ENCODE results near the gene B9D1. TPM values are rescaled to one million over a fixed set of nuclear protein-coding genes. Genes with fewer than 3 reads are reported as not detected.

B9D1 gene
- total RNA-seq, 1 donor from 2014 or later, result 22.6 TPM

- no peak for DNase-seq (ENCODE audit: extremely low read depth, low read depth, low spot score)
Observed at GRCh38 chr17:19341641-19342610, 20.6 kb downstream of the B9D1 start.

GRCh38 chr17:19341211-19341631 is 21.3 kb downstream of the B9D1 start:
- no peak for DNase-seq (ENCODE audit: extremely low read depth, low read depth, low spot score)

DNA sequence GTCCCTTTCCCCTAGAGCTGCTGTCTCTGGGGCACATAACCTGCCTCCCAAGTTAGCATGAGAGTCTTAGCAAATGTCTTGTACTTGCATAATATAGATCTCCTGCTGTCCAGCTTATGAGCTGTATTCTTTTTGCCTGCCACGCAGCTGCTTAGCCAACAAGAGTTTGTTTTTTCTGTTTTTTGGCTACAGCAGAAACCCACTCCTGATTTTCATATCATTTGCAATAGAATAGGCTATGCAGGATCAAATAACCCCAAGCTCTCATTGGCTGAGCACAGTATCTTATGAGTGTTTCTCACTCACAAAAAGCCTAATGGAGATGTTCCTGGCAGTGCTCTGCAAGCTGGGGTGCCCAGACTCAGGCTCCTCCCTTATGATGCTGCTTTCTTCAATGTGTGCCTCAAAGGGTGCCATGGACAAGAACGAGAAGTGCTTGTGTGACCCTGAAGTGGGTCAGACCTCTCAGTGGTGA is 23.1 kb downstream of the B9D1 start:
- no peak for DNase-seq (ENCODE audit: extremely low read depth, low read depth, low spot score)

DNA sequence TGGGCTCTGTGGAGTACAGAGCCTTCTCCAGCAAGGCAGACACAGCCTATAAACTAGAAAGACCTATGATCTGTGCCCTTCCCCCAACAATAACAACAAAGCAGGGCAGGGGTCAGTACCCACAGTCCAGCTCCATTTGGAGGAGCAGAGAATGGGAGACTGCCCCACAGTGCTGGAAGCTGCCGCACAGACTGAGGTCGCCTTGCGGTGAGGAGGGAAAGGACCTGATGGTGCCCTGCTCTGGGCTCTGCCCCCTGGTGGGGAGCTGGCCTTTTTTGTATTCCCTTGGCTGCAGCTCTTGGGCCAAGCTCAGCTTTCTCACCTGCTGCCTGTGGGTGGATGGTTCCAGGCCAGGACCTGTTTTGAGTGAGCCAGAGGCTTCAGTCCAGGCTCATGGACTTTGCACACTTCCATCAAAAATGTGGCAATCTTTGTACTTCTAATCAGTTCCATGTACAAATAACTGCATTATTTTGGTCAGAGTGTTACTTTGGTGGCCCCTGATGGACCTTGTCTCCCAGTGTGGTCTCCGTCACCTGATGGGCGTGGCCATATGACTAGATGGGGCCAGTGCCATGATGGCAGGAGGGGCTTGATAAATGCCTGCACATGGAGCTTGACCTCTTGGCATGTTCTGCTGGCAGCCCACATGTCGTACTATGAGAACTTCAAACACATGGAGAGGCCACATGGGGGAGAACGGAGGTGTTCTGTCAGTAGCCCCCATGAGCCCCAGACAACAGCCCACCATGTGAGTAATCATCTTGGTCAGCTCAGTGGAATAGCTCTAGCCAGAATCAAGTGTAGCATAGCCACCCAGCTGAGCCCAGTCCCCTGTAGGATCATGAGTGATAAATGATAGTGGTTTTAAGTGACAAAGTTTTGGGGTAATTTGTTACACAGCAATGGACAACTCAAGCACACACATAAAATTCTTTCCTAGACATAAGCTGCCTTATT is 24.2 kb downstream of the B9D1 start:
- no peak for DNase-seq (ENCODE audit: extremely low read depth, low read depth, low spot score)

- DNase-seq (ENCODE audit: extremely low read depth, low read depth, low spot score), result no peak
Observed at GRCh38 chr17:19337712-19338023, 24.9 kb downstream of the B9D1 start.

DNA sequence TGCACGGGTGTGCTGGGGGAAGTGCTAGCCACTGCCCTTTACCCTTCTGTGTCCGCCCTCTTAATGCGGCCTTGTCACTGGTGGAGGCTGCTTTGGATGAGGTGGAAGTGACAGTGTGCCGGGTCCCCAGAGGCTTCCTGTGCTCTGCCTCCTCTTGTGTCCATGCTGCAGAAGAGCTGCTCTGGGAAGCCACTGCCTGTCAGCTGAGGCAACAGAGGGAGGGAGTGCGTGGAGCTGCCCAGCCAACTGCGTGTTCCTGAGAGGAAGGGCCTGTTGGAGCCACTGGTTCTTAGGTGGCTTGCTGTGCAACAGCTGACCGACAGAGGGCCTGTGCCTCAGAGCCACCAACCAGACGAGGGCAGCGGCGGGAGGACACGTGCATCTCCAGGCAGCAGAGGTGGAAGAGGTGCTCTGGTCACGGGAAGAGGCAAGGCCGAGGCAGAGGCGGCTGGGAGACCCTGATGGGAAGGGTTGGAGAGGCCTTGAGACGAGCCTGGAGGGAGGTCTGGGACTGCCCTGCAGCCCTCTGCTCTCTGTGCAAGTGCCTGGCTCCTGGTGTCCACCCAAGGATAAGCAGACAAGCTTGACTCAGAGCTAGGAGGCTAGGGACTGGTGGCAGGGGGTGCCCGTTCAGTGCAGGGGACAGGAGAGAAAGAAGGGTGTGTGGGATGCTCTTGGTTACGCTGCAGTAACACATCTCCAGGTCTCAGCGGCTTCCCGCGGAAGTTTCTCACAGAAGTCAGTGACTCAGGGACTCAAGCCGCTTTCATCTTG is 25.4 kb downstream of the B9D1 start:
- no peak for DNase-seq (ENCODE audit: extremely low read depth, low read depth, low spot score)

DNA sequence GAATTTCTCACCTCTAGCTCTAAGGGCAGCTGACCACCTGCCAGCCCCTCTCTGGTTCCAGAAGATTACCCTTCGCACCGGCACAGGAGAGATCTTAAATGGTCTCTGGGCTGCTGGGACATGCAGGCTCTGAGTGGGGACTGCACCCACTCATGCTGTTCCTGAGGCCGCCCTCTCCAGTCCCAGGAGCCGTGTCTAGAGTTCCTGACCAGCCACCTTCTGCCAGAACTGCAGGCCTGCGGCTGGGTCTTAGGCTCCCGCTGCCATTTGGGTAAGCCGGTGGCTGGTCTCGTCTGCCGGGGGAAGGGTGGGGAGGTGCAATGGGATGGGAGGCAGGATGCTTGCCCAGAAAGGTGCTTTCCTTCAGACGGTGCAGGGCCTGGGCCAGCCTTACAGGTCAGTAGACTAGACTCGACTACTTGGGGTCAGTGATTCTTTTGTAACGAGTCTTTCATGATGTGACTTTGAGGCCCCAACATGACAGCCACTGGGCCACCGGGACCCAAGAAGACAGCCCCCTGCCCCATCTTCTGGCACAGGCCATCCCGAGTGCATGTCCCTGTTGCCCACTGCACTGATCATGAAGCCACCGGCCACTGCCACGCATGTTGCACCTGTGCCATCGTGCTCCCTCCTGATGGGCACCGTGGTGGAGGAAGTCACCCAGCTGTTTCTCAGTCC is 26.4 kb downstream of the B9D1 start:
- no peak for DNase-seq (ENCODE audit: extremely low read depth, low read depth, low spot score)

GRCh38 chr17:19334331-19334730 is 28.2 kb downstream of the B9D1 start:
- no peak for DNase-seq (ENCODE audit: extremely low read depth, low read depth, low spot score)

DNA sequence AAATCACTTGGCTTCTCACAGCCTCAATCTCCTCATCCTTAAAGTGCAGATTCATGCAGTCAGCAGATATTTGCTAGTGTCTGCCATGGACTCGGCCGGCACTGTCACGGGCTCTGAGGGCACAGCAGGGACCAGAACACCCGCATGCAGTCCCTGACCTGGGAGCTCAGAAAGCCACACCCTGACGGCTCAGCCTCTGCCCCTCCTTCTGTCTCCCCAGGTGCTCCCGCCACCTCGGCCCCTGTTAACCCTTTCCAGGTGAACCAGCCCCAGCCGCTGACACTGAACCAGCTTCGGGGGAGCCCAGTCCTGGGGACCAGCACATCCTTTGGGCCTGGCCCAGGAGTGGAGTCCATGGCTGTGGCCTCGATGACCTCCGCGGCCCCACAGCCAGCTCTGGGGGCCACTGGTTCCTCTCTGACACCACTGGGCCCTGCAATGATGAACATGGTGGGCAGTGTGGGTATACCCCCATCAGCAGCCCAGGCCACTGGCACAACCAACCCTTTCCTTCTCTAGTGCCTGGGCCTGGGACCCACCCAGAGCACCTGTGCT is 28.7 kb downstream of the B9D1 start:
- DNase-seq (ENCODE audit: extremely low read depth, low read depth, low spot score), result no peak

GRCh38 chr17:19333132-19333440 is 29.4 kb downstream of the B9D1 start:
- DNase-seq (ENCODE audit: extremely low read depth, low read depth, low spot score), result no peak

- DNase-seq (ENCODE audit: extremely low read depth, low read depth, low spot score), result no peak
Observed at GRCh38 chr17:19332371-19333131, 30.0 kb downstream of the B9D1 start.

DNA sequence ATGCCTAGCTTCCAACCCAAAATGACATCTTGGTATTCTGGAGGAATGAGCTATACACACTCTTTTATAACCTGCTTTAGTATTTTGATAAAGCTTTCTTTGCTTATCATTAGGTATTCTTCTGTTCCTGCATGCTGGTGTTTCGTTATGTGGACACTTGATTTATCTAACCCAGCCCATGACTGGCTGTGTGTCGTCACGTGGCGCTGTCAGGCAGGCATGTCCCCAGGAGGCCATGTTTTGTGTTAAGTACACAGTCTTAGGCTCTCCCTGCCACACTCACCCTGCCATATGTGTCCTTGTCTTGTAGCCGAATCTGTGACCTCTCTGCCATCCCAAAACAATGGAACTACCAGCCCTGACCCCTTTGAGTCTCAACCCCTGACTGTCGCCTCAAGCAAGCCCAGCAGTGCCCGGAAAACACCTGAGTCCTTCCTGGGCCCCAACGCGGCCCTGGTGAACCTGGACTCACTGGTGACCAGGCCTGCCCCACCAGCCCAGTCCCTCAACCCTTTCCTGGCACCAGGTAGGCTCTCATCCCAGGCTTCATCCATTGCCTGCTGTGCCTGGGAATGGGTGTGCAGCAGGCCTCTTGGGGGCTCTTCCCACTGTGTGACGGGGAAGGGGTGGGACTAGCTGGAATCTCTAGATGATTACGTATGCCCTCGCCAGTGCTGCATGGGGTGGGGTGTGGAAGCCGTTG is 30.8 kb downstream of the B9D1 start:
- no peak for DNase-seq (ENCODE audit: extremely low read depth, low read depth, low spot score)

GRCh38 chr17:19331134-19331533 is 31.4 kb downstream of the B9D1 start:
- no peak for DNase-seq (ENCODE audit: extremely low read depth, low read depth, low spot score)

- no peak for DNase-seq (ENCODE audit: extremely low read depth, low read depth, low spot score)
Observed at GRCh38 chr17:19330271-19330670, 32.3 kb downstream of the B9D1 start.

DNA sequence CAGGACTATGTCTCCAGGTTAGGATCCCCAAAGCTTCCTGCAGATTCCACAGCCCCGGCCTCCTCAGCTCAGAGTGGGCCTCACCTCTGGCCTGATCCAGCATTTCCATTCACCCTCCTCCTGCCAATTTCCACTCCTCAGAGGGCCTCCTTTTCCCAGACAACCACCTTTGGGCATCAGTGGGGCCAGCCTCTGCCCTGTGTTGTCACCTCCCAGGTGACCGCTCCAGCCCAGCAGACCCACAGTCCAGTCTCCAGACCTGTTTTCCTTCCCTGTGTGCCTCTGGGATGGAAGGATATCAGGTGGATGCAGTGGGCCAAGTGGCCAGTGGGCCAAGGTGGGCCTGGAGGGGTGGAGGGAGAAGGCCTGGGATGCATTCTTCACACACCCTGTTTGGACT is 32.7 kb downstream of the B9D1 start:
- DNase-seq (ENCODE audit: extremely low read depth, low read depth, low spot score), result no peak

- no peak for DNase-seq (ENCODE audit: extremely low read depth, low read depth, low spot score)
Observed at GRCh38 chr17:19329136-19329535, 33.4 kb downstream of the B9D1 start.

DNA sequence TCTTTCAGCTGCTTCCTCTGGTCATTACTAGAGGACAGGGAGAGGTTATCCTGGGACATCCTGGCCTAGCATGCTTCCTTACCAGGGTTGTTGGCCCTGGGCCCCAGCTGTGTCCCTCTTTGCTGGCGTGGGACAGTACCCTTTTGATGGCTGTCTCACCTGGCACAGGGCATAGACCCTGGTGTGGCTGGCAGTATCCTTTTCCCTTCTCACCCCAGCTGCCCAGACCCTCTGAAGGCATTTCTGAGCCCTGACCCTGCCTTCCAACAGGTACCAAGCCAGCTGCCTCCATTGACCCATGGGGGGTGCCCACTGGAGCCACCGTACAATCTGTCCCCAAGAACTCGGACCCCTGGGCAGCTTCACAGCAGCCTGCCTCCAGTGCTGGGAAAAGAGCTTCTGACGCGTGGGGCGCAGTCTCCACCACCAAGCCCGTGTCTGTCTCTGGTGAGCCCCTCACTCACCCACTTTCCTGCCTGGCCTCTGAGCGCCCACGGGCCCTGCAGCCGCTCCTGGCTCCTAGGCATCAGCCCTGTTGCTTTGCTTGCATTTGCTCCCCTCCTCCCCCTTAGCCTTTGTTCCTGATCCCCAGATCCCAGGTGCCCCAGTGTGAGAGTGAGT is 34.0 kb downstream of the B9D1 start:
- no peak for DNase-seq (ENCODE audit: extremely low read depth, low read depth, low spot score)

Data from glomerular endothelial cell (primary cell).